Breast epithelium (tissue), 3 donors: ENCODE data around the gene UCP2.
A peak's percentile ranks its signal among the peaks of the same experiment; 100 is the strongest.

ENCODE experiments used
- CTCF ChIP-seq, 3 donors: fragments of 450-650 bp; IDR thresholded peaks; one replicate each; pipeline ENCODE4 v1.5.1; 2016 to 2017; ENCODE audit warnings: antibody characterized with exemption in 3 of 3, mild to moderate bottlenecking in 3 of 3, moderate library complexity in 3 of 3
- POLR2AphosphoS5 ChIP-seq, 3 donors: sonication (generic); formaldehyde crosslinking; IDR thresholded peaks; one replicate each; pipeline ENCODE4 v1.6.1; 2017; ENCODE audit warnings: antibody characterized with exemption in 3 of 3

- TF ChIP-seq POLR2AphosphoS5 (IDR thresholded peaks at IDR 0.05), result peak; percentile 55 to 83 (median 64)
- TF ChIP-seq CTCF (IDR thresholded peaks at IDR 0.05), result no peak
These were observed 35.8 kb upstream of the UCP2 start for GRCh38 chr11:74018331-74019005.
